Stimulated activated CD4-positive, alpha-beta T cell treated with anti-CD3 and anti-CD28 coated beads, Interleukin-4, amount 100 ng/mL, for 1 hour (primary cell): Measurements from ENCODE around the gene MTHFD1.

Experiments used
- DNase-seq: peaks from one replicate; pipeline ENCODE4 v3.0.0-alpha.2; 2020

MTHFD1 gene

DNA sequence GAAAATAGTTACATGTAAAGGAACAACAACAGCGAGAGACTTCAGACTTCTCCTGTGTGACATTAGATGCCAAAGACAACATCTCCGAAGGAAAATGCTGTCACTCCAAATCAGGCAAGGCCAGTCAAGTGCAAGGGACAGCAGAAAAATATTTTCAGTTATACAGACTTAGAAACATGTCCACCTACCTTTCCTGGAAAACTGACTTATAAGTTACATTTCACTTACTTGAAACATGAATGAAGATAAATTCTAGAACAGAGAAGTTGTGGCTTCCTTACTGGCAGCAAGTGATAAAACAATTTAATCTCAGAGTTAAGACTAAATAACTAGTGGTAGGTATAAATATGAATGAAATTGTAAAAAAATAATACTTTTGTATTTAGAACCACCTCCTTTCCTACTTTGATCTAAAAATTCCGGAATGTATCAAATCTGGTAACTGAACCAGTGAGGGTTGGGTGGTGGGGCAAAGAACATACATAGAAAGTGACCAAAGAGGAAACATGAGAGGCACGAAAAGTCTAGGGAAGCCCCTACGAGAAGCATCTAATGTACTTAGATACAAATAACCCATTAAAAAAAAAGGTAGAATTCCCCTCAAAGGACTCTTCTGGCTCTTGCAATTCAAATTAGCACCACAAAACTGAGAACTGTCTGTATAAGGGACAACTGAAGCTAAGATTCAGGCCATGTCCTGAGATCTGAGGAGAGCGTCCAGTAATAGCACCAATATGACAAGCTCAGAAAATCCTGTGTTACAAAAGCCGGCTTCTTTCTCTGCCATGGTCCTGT is 21.2 kb downstream of the MTHFD1 start:
- DNase-seq = no peak

DNA sequence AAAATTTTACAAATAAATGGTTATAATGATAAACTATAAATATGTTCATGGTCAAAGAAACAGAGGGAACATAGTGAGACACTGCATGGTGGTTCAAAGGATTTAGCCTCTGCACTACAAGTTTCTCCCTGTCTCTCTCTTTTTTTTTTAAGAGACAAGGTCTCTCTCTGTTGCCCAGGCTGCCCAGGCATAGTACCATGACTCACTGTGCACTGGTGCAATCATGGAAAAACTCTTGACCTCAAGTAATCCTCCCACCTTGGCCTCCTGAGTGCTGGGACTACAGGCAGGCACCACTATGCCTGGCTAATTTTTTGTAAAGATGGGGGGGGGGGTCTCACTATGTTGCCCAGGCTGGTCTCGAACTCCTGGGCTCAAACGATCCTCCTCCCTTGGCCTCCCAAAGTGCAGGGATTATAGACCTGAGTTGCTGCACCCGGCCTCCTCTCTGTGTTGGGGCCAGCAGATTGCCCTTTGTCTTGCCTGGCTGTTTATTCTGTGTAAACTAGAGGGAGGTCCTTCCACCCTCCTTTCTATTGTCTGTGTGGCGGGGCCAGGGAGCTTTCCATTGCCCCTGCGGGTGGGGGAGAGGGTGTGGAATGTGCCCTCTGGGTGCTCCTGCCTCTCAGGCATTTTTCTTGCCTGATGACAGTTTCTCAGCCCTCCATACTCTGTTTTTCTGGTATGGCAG is 22.1 kb downstream of the MTHFD1 start:
- DNase-seq = no peak

DNA sequence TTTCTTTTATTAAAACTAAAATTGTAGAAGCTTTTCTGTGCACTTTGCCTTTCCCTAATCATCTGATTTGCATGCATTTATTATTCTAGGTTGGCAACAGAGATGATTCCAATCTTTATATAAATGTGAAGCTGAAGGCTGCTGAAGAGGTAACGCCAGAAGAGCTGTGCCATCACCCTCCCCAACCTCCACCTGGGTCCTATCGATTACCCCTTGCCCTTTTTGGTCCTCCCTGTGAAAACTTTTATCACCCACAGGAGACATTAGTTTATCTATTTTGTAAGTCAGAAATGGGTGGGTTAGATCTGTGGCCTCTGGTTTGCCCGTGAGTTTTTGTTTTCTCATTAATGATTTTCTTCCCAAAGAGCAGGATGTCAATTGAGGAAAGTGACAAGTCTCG is 22.8 kb downstream of the MTHFD1 start:
- DNase-seq = no peak

DNA sequence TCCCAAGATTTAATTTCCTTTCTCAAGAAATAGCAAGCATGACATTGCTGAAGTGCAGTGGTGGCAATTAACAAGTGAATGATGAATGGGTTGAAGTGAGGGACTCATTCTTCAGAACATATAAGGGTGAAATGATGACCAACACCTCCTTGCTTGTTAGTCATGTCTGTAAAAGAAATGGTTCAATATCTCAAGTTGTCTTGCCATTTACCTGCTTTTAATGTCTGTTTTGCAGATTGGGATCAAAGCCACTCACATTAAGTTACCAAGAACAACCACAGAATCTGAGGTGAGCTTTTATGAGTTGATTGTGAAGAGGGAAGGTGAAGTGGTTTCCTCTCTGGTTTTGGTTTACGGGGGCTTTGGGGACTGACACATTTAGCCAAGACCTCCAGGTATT is 24.1 kb downstream of the MTHFD1 start:
- no peak for DNase-seq

DNA sequence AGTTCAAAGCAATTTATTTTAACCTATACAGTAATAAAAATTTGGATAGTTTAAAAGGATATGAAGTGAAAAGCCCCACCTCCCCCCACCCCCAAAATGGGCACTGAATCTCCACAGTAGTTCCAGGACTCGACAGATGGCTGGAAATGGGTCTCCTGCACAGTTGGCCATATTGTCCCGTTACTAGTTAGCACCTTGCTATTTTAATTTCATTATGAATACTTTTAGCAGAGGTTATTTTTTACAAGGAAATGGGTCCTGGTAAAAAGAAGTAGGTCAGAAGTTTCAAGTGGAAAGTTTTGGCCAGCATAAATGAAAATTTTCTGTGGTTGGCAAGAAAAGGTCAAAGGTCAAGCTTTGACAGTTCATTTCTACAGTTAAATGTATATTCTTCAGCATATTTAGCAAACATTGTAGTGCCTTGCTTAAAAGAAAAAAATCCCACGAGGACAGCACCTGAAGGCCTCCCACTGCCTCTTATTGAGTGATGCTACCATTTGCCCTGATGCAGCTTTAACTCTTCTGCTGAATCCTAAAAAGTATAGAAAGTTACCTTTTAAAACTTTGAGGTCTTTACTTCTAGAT is 28.3 kb downstream of the MTHFD1 start:
- no peak for DNase-seq

DNA sequence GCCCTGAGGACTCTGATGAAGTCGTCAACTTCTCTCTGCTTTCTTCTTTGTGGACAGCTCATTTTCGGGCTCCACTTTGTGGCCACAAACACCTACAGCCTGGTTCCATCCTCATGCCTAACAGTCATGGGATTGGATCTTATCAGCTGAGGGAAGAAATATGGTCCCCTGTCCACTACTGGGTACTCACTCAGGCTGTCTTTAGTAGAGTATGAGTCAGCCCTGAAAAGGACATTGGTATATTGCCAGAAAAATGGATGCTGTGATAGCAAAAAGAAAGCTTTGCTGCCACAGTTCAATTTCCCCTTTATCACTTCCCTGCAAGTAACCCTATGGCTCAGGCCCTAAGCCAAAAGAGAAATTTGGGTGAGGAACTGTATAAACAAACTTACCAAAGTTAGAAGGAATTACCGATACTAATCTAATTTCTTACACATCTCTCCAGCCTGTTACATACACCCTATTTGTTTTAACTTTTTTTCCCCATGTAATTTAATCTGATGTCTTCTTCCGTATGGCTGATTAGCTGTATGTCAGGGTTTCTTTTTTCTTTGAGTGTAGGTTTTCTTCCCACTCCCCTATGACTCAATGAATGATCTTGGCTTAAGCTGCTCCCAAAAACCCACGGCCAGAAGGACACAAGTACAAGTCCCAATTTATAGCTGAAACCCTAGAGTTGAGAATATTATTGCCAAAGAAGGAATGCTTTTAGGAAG is 29.1 kb downstream of the MTHFD1 start:
- DNase-seq = no peak

DNA sequence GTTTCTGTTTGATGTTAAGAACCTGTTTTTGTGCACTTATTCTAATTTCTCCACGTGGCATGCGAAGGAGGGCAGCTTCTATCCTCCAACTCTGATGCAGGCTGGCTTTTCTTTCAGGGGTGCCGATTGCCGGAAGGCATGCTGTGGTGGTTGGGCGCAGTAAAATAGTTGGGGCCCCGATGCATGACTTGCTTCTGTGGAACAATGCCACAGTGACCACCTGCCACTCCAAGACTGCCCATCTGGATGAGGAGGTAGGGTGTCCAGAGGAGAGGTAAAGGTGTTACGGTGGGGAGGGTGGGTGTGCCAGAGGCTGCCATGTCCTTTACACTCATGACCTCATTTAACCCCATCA is 29.6 kb downstream of the MTHFD1 start:
- no peak for DNase-seq

DNA sequence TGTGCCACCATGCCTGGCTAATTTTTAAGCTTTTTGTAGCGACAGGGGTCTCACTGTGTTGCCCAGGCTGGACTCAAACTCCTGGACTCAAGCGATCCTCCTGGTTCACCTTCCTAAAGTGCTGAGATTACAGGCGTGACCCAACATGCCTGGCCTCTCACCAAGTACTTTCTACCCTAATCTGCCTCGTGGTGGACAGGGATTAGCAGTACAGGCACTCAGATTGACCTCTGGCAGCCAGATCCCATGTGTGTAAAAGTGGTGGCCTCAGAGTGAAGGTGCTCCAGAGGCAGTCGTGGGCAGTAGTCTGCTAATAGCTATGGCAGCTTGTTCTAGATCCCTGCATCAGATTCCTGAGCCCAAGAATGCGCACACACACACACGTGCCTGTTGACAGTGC is 30.9 kb downstream of the MTHFD1 start:
- no peak for DNase-seq

DNA sequence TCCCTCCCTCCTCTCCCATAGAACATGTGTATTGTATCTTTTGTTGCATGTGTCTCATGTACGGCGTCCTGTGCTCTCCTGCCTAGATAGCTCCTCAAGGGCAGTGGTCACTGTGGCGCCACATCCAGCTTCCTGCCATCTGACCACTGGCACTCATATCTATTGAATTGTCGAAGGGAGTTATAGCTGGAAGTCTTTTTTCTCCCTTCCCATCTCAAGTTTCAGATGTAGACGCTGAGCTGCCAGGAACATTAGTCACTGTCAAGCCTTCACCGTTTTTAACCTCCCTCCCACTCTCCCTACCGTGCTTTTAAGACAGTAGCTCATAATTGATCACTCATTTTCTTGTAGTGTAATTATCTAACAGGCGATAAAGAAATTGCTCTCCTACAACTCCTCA is 33.0 kb downstream of the MTHFD1 start:
- DNase-seq = no peak

DNA sequence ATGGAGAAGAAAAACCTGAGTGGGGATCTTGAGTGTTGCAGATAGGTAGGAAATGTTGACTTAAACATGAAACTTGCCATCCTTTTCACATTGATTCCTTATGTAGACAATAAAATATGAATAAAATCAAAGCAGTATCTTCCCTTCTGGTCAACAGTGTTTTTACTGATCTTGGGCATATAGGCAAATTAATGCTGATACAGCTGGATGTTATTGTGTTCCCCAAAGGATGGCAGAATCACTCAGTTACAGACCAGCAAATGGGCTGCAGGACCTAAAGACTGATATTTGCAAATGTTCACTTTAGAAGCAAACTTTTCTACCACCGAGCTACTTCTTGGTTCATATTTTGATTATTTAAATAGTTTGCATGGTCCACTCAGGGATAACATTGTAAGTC is 33.9 kb downstream of the MTHFD1 start:
- DNase-seq = no peak

DNA sequence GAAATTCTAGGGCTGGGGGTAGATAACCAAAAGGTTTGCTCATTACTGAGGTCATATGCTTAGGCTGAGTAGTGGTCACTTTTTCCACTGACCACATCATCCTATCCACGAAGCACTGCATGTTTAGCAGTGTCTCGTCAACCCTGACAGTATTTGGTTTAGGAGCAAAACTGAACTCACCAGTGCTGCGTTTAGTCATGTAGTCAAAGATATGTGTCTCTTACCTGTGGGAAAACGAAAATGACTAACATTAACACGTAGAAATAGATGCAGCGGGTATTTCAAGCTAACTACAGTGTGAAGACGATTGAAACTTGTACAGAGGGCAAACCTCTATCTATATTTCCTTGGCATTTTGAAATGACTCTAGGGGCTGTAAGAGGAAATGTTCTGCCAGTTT is 34.6 kb downstream of the MTHFD1 start:
- no peak for DNase-seq

DNA sequence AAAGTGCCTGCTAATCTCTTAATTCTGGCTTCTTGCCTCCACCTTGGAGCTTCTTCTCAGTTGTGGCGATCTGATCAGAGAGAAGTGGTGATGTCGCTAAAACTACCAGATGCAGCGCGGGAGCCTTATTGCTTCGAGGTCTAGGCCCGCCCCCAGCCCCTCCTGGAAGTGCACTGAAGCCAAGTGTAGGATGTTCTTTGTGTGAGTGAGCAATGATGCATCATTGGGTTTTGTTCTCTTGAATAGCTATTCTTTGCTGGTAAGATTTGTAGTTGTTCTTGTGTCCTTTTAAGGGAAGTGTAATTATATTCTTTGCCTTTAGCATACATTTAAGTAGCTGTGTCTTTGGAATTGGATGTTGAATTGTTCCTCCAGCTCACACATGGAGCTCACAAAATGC is 35.8 kb downstream of the MTHFD1 start:
- DNase-seq = no peak

DNA sequence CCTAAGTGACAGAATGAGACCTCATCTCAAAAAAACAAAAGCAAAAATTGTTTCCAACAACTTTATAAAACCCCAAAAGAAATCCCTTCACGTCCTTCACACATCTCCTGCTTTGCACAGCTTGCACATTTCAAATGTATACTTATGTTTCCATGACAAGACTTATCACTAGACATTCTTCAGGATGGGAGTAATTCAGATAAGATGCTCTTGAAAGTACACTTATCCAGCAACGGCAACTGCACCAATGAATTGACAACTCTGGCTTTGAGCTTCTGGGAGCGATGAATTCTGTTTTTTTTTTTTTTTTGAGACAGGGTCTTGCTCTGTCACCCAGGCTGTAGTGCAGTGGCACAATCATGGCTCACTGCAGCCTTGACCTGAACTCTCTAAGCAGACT is 46.4 kb downstream of the MTHFD1 start:
- no peak for DNase-seq

DNA sequence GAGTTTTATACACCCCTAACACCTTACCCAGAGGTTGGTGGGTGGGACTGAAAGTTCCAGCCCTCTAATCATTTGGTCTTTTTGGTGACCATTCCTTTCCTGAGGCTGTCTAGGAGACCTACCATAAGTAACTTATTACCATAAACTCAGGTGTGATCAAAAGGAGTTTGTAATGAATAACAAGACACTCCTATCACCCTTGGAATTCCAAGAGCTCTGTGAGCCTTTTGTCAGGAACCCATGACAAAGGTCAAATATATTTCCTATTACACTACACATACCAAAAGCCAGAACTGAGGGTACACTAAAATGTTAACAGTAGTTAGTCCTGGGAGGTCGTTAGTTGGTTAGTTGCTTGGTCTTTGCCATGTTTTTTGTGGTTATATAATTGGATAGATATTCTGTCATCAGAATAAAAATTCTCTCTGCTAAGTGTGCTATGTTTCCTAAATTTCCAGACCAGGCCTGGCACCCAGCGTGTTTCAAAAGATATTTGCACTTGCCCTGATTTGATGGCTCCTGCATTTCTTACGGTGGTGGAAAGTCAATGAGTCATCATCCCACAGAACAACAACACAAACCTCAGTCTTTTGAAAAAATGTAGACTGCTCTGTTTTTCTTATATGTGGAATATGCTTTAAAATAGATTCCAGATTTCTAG is 50.2 kb downstream of the MTHFD1 start:
- DNase-seq = no peak

DNA sequence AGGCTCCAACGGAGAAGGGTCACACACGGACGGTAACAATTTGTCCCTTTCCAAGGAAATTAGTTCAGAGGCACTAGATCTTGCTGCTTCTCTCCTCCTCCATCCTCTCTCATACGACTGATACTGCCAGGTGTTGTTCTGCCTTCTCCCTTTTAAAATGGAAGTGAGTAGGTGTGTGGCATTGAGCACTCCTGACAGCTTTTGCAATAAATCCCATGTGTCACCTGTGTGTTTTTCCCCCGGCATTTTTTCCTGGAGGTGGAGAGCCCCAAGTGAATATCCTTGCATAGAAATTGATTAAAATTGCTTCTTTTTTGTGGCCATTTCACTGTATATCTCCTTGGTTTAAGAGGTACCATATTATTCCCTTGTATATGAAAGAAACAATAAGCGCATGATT is 51.0 kb downstream of the MTHFD1 start:
- no peak for DNase-seq

DNA sequence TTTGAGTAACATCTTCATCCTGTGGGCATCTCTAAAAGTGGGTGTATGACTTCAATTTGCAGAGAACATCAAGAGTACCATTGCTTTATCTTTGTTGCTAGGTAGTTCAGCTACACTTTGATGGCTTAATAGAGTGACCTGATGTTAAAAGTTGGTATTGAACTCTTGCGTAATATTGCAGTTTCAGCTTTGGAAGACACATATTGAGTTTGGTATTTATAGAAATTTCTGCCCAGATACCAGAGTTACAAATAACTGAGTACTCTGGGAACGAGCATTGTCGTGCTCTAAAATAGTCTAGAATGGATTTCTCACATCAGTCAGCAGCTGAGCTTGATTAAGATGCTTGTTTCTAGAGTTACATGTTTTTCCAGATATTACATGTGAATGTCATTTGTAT is 52.3 kb downstream of the MTHFD1 start:
- no peak for DNase-seq

DNA sequence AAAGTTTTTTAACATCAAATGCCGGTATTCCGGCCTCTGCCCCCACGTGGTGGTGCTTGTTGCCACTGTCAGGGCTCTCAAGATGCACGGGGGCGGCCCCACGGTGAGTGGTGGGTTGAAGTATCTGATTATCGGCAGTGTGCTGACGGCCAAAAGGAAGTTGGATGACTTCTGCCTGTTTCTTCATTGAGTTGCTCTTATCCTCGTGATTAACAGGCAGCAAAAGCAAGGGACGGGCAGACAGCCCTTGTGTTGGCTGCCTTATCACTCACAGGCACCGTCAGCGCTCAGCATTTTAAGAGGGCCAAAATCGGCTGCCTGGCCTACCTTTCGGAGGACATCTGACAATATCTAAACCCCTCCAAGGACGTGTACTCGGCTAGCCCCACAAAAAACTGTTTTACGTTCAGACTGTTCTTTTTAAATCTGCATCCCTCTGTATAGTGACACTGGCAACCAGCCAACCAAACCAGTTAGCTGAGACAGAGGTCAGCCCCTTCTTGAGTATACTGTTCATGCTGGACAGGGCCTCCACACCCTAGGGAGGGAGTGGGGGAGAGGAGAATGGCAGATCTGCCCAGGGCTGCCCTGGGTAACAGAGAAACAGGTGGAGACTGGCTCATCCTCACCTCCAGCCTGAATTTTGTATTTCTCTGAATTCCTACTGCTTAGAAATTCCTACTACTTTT is 54.3 kb downstream of the MTHFD1 start:
- no peak for DNase-seq

DNA sequence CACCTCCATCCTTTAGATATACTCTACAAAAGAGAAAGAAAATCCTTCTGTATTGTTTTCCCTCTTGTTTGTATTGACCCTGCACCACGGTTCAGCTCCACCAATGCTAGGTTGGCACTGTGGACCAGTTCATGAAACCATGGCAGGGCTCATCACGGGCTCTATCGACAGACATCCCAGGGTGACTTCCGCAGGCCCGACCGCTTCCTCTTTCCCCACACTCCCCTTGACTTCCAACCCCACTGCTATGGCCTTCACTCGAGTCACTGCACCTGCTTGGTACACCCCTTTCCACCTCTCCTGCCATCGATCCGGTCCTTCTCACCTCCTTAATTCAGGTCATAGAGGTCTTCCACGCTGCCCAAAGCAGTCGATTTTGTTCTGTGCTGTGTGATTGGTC is 56.0 kb downstream of the MTHFD1 start:
- DNase-seq = no peak

DNA sequence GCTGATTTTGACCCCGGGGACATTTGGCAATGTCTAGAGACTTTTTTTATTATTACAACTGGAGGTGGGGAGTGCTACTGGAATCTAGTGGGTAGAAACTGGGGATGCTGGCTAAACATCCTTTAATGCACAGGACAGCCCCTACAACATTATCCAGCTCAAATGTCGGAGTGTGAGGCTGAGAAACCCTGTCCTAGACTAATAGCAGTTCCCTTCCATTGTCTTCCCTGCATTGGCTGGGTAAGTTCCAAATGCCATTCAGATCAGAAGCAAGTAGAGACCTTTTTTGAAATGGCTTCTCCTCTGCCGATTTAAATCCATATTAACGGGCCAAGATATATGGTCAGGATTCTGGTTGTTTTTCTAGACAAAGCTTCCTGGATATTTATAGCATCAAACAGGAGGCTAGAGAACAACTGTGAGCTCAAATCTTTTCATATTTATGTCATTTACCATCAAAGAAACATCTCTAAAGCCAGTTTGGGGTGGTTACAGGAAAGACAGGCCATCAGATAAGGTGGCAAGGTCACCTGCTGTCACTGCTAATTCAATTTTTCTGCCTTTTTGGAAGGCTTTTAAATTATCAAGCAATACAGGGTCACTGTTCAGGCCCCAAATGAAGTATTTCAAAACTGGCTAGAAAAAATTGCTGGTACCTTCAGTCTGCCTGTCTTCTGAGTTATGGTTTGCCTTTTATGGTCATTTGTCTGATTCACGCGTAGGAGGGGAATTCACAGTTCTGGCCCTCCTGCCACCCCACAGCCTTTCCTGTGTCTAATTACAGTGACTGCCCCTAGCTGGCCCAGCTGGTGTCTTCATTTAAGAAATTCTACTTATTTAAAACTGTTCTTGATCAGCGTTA is 57.1 kb downstream of the MTHFD1 start:
- DNase-seq = peak; percentile 9

DNA sequence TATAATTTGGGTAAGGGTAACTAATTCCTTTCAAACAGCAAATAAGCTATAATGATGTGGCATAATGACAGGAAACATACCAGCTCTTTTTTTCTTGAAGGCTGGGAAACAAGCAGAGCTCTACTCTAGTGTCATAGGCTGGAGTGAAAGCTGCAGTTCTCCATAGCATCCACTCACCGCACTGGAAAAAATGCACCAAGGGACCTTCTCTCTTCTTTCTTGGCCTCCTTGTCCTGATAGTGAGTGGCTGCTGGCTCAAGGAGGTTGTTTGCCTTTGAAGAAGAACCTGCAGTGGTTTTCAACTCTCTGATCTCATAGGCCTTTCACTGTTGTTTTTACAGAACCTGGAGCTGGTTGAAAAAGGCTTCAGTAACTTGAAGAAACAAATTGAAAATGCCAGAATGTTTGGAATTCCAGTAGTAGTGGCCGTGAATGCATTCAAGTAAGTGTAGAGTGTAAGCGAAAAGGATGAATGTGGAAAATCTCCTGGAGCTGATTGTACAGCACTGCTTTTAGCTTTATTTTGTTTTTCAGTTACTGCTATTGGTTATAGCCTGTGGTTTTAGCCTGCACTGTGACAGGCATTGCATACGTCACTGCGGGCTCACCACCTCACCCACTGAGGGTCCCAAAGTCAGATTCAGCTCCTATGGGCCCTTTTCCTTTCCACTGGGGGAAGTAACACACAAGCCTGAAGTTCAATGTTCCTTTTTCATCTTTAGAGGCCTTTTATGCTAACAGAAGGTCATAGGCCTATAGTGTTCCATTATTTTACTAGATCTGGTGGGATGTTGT is 59.9 kb downstream of the MTHFD1 start:
- DNase-seq = no peak

DNA sequence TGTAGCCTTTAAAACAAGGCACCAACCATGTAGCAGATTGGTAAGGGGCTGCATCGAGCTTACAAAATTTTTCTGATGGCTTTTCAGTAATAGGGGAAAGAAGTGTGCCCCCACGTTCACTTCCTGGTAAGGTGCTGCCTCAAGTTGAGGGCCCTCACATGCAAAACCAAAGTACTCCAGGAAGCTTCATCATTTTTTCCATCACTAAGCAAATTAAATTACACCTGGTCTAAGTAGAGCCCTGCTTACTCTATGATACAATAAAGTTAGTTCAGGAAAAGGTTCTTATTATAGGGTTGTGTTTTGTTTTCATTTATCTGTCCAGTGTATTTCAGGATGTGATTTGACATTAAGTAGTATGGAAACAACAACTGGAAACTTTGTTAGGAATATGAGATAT is 62.1 kb downstream of the MTHFD1 start:
- no peak for DNase-seq
